HEK293 (cell line): ENCODE measurements around the gene INS.

Source experiments
- CTCF ChIP-seq: fragments of 450-650 bp; formaldehyde crosslinking; IDR thresholded peaks from 2 replicates; pipeline ENCODE4 v1.5.1; 2016; ENCODE audit warnings: missing biosample characterization, missing genetic modification characterization
- MYNN ChIP-seq: fragments of 450-650 bp; formaldehyde crosslinking; IDR thresholded peaks from 2 replicates; pipeline ENCODE4 v1.5.1; 2016; ENCODE audit warnings: missing biosample characterization, missing genetic modification characterization, borderline replicate concordance
- MZF1 ChIP-seq: fragments of 450-650 bp; formaldehyde crosslinking; IDR thresholded peaks from 2 replicates; pipeline ENCODE4 v1.5.1; 2017; ENCODE audit warnings: missing biosample characterization, missing genetic modification characterization, borderline replicate concordance
- ZBTB44 ChIP-seq: fragments of 450-650 bp; IDR thresholded peaks from 2 replicates; pipeline ENCODE4 v1.5.1; 2018; ENCODE audit warnings: missing biosample characterization, mild to moderate bottlenecking, missing genetic modification characterization
- ZBTB8A ChIP-seq: fragments of 450-650 bp; formaldehyde crosslinking; IDR thresholded peaks from 2 replicates; pipeline ENCODE4 v1.5.1; 2016; ENCODE audit warnings: missing biosample characterization, missing genetic modification characterization
- ZEB2 ChIP-seq: fragments of 450-650 bp; formaldehyde crosslinking; IDR thresholded peaks from 2 replicates; pipeline ENCODE4 v1.5.1; 2016; ENCODE audit warnings: missing biosample characterization, missing genetic modification characterization
- ZNF274 ChIP-seq, 2 experiments: fragments of 200-500 bp in 1 of 2; fragments of 450-650 bp in 1 of 2; sonication (Bioruptor generic) in 1 of 2; formaldehyde crosslinking in 1 of 2; IDR thresholded peaks; 2 replicates each; pipeline versions ENCODE4 v1.5.1 to v1.6.1; 2014 to 2016; ENCODE audit warnings: borderline replicate concordance in 1 of 2, inconsistent platforms in 1 of 2, low read length in 1 of 2, missing biosample characterization in 1 of 2, missing genetic modification characterization in 1 of 2
- ZNF362 ChIP-seq: fragments of 450-650 bp; formaldehyde crosslinking; IDR thresholded peaks from 2 replicates; pipeline ENCODE4 v1.5.1; 2016; ENCODE audit warnings: missing biosample characterization, missing genetic modification characterization
- ZNF501 ChIP-seq: fragments of 450-650 bp; formaldehyde crosslinking; IDR thresholded peaks from 2 replicates; pipeline ENCODE4 v1.5.1; 2016; ENCODE audit warnings: missing biosample characterization, missing genetic modification characterization
- ZNF530 ChIP-seq: fragments of 450-650 bp; formaldehyde crosslinking; IDR thresholded peaks from 2 replicates; pipeline ENCODE4 v1.5.1; 2016; ENCODE audit warnings: low read depth, missing biosample characterization, missing genetic modification characterization
- ZNF571 ChIP-seq: fragments of 450-650 bp; formaldehyde crosslinking; IDR thresholded peaks from 2 replicates; pipeline ENCODE4 v1.5.0; 2017; ENCODE audit warnings: missing biosample characterization, missing genetic modification characterization
- ZNF580 ChIP-seq: fragments of 450-650 bp; formaldehyde crosslinking; IDR thresholded peaks from 2 replicates; pipeline ENCODE4 v1.5.1; 2016; ENCODE audit warnings: missing biosample characterization, missing genetic modification characterization
- ZNF610 ChIP-seq: fragments of 450-650 bp; formaldehyde crosslinking; IDR thresholded peaks from 2 replicates; pipeline ENCODE4 v1.5.1; 2016; ENCODE audit warnings: missing biosample characterization, missing genetic modification characterization, borderline replicate concordance
- ZNF654 ChIP-seq: fragments of 450-650 bp; formaldehyde crosslinking; IDR thresholded peaks from 2 replicates; pipeline ENCODE4 v1.5.1; 2016; ENCODE audit warnings: low read depth, missing biosample characterization, missing genetic modification characterization
- ZNF692 ChIP-seq: fragments of 450-650 bp; formaldehyde crosslinking; IDR thresholded peaks from 2 replicates; pipeline ENCODE4 v1.5.1; 2016; ENCODE audit warnings: missing biosample characterization, missing genetic modification characterization
- ZNF76 ChIP-seq: fragments of 450-650 bp; formaldehyde crosslinking; IDR thresholded peaks from 2 replicates; pipeline ENCODE4; 2016; ENCODE audit warnings: low read depth, missing biosample characterization, missing genetic modification characterization, borderline replicate concordance
- ZNF776 ChIP-seq: fragments of 450-650 bp; formaldehyde crosslinking; IDR thresholded peaks from 2 replicates; pipeline ENCODE4 v1.5.0; 2017; ENCODE audit warnings: missing biosample characterization, missing genetic modification characterization, borderline replicate concordance

INS gene

GRCh38 chr11:2151500-2152257 is 9.3 kb downstream of the INS start (continued):
- TF ChIP-seq ZNF76 (tag by site-specific recombination) = no peak
- no peak for TF ChIP-seq MYNN
- TF ChIP-seq ZNF610 (tag by site-specific recombination) = no peak
- no peak for TF ChIP-seq ZNF501 (tag by site-specific recombination)
- TF ChIP-seq CTCF = peak; percentile 27
- no peak for TF ChIP-seq MZF1 (tag by site-specific recombination)
- TF ChIP-seq ZNF776 (tag by site-specific recombination) = no peak
- TF ChIP-seq ZBTB44 (tag by site-specific recombination) = no peak
- no peak for TF ChIP-seq ZNF571 (tag by site-specific recombination)
- TF ChIP-seq ZNF274 (IDR thresholded peaks at IDR 0.05; ENCODE audit: low read length) = no peak
- TF ChIP-seq ZNF274 (tag by site-specific recombination; IDR thresholded peaks at IDR 0.05; ENCODE audit: borderline replicate concordance) = no peak
- TF ChIP-seq ZBTB8A = peak; percentile 61
- no peak for TF ChIP-seq ZNF580 (tag by site-specific recombination)
- peak; percentile 54; the same call in 1 of the 2 replicates for TF ChIP-seq ZEB2 (tag by site-specific recombination)
- TF ChIP-seq ZNF362 (tag by site-specific recombination) = no peak
- TF ChIP-seq ZNF654 (tag by site-specific recombination) = peak; percentile 72
- TF ChIP-seq ZNF530 (tag by site-specific recombination) = no peak
- TF ChIP-seq ZNF692 (tag by site-specific recombination) = no peak
